GM21737 (cell line): ENCODE results near the gene PPM1H.

Source experiments
- ATAC-seq: cut with Tn5 transposase; IDR thresholded peaks from one replicate; pipeline ENCODE4 v1.9.1; 2021; ENCODE audit warnings: mild to moderate bottlenecking, moderate library complexity; ENCODE audit not compliant: unreplicated experiment

PPM1H gene

GRCh38 chr12:62627181-62627580, 307.8 kb downstream of the PPM1H start:
- ATAC-seq = no peak

DNA sequence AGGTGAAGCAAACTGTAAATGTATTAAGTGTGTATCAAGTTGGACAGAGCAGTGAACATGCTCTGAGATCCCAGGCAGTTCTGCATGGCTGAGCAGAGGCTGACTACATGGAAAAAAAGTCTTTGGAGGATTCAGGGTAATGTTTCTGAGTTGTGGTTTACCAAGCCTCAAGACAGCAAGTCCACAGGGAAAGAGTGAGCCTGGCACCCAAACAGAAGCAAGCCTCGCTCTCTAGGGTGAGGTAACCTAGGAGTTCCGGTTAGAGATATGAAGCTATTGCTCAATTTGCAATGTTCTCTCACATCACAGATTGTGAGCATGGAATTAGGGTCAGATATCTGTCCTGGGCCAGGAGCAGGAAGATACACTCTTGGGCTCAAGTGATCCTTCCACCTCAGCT, 309.7 kb downstream of the PPM1H start:
- no peak for ATAC-seq

GRCh38 chr12:62622177-62622576, 312.8 kb downstream of the PPM1H start:
- no peak for ATAC-seq

- no peak for ATAC-seq
Observed at GRCh38 chr12:62621101-62621638, 313.8 kb downstream of the PPM1H start.

GRCh38 chr12:62618930-62619329, 316.0 kb downstream of the PPM1H start:
- ATAC-seq = no peak

- no peak for ATAC-seq
Observed at GRCh38 chr12:62618319-62618718, 316.6 kb downstream of the PPM1H start.

- ATAC-seq = no peak
Observed at GRCh38 chr12:62613081-62613480, 321.9 kb downstream of the PPM1H start.

DNA sequence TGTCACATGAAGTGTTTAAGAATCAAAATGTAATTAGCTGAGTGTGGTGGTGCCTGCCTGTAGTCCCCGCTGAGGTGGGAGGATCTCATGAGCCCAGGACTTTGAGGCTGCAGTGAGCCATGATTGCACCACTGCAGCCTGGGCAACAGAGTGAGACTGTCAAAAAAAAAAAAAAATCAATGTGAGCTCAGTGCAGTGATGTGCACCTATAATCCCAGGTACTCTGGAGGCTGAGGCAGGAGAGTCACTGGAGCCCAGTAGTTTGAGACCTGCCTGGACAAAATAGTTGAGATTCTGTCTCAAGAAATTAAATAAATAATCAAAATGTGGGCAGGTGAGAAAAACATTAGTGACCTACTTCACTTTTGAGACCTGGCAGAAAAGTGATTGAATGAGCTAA, 328.3 kb downstream of the PPM1H start:
- ATAC-seq = no peak

- no peak for ATAC-seq
Observed at GRCh38 chr12:62605981-62606380, 329.0 kb downstream of the PPM1H start.

DNA sequence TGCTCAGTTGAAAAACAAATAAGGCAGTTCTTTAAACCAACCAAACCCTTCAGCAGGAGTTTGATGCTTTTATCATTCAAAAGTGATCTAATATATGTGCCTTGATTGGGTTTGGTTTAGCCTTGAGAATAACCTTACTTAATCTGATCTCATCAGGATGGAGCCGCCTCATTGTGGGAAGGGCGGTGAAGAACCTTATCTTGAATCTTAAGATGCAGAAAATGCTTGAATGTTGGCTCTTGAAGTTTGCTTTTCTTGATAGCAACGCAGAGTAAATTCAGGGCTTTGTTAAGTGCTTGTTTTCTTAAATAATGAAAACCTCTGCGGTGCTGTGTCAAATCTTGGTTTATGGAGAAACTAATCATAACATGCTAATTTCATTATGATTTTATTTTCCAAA, 330.1 kb downstream of the PPM1H start:
- no peak for ATAC-seq

DNA sequence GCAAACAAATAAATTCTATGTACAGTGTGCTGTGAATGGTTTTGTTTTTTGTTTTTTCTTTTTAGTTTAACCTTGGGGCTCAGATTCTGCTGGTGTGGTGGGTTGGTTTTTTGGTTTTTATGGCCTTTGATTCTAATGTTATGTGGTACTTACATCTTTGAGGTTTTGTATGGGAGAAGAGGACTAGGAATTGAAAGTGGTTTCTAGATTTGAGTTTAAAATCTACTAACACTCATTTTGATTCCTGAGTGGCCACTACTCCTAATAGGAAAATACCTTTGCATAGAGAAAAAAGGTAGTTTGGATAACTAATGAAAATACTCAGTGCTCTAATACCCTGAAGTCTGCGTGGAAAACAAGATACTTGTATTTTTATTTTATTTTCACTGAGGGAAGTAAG, 330.6 kb downstream of the PPM1H start:
- ATAC-seq = no peak

DNA sequence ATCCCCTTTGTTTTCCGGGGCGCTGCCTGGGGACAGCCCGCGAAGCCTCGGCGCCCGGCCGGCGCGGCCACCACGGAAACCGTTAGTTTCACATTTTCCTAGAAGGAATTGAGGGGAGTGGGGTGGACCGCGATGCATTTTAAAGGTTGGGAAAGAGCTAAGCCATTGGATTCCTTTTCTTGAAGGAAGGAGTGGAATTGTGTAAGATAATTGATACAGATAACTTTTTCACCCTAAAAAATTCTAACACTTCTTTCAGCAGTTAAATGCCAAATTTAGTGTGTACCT, 331.2 kb downstream of the PPM1H start:
- ATAC-seq = no peak

GRCh38 chr12:62603061-62603810, 331.7 kb downstream of the PPM1H start:
- peak; percentile 69 for ATAC-seq

DNA sequence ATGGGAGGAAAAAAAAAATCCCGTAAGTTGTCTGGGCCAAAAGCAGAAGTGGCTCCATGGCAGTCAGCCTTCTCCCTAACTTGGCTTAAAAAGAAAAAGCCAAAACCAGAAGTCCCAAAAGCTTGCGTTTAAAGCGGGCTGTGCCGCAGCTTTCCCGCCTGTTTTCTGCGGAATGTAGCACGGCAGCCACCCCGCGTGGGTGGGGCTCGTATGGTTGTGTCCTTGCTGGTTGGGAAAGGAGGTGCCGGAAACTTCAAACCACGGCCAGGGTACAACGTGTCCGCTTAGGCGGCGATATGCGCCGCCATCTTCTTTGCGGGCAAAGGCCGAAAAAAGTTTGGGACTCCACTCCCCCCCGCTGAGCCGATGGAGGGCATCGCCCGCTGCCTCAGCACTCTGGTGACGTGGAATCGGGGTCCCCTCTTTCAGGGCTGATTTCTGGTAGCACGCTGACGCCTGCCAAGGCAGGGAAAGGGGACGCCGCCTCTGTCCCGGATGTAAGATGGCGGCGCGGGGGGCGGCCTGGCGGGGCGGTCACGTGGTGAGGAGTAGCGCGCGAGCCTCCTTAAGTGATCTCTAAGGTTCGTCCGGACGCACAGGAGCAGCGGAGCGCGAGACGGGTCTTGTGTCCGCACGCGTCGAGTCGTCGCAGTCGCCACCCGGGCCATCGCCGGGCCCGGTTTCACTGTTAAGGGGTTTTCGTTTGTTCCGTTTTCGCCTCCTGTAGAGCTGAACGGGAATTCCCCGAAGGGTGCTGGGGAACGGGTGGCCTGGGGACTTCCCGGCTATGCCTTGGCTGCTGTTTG, 332.5 kb downstream of the PPM1H start:
- ATAC-seq = peak; percentile 68

- ATAC-seq = no peak
Observed at GRCh38 chr12:62601765-62602164, 333.2 kb downstream of the PPM1H start.

DNA sequence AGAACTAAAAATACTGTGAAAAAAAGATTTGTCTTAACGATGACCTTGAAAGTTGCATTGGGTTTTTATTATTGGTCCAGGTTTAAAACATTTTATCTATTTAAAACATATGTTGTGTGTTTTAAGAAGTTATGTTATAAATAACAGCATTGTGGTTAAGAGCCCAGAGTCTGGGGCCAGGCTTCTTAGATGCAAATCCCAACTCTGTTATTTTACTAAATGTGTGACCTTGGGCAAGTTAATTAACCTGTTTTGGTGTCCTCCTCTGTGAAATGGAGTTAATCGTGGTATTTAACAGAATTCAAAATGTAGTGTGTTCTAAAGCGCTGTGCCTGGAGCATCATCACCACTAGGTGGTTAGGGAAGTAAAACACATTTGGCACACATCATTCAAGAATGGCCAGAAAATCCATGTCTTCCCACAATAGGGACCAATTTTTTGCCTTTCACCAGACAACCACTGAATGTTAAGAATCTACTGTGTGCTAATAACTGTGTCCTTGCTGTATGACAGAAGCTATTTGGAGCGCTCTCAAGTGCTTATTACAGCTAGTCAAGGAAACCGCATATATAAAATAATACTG, 335.0 kb downstream of the PPM1H start:
- ATAC-seq = no peak

GRCh38 chr12:62598846-62599245, 336.1 kb downstream of the PPM1H start:
- no peak for ATAC-seq

GRCh38 chr12:62597253-62597652, 337.7 kb downstream of the PPM1H start:
- ATAC-seq = no peak
